Spleen (tissue), 11 donors: ENCODE measurements around the gene ADAMTSL1. TPM values are rescaled to one million over a fixed set of nuclear protein-coding genes. Genes with fewer than 3 reads are reported as not detected.

Experiments
- DNase-seq: peaks from one replicate; pipeline ENCODE4 v3.0.0-alpha.2; 2020
- H3K27ac ChIP-seq, 8 donors: fragments of 200-600 bp; sonication (generic) in 7 of 8; 1 replicate in 4 of 8; 2 replicates in 4 of 8; pipeline versions ENCODE4 v1.5.0 to v1.8.0; 2016 to 2021; ENCODE audit warnings: inconsistent platforms in 4 of 8, mild to moderate bottlenecking in 4 of 8, moderate library complexity in 1 of 8
- H3K27me3 ChIP-seq, 7 donors: fragments of 200-600 bp; sonication (generic) in 6 of 7; replicated peaks in 1 of 7; 1 replicate in 4 of 7; 2 replicates in 3 of 7; pipeline versions ENCODE4 v1.5.0 to v1.8.0; 2016 to 2021; ENCODE audit warnings: inconsistent platforms in 3 of 7, mild to moderate bottlenecking in 1 of 7
- H3K36me3 ChIP-seq, 6 donors: fragments of 200-600 bp; sonication (generic) in 5 of 6; 1 replicate in 4 of 6; 2 replicates in 2 of 6; pipeline versions ENCODE4 v1.5.0 to v1.8.0; 2016 to 2021; ENCODE audit warnings: inconsistent platforms in 2 of 6
- H3K4me1 ChIP-seq, 6 donors: fragments of 200-600 bp; sonication (generic) in 5 of 6; 1 replicate in 3 of 6; 2 replicates in 3 of 6; pipeline versions ENCODE4 v1.5.0 to v1.8.0; 2016 to 2021; ENCODE audit warnings: inconsistent platforms in 3 of 6
- H3K4me3 ChIP-seq, 8 donors: fragments of 200-600 bp; sonication (generic) in 7 of 8; 1 replicate in 4 of 8; 2 replicates in 4 of 8; pipeline versions ENCODE4 v1.5.0 to v1.8.0; 2016 to 2021; ENCODE audit warnings: inconsistent platforms in 4 of 8, mild to moderate bottlenecking in 4 of 8, moderate library complexity in 2 of 8
- H3K9me3 ChIP-seq, 8 donors: fragments of 200-600 bp; sonication (generic) in 7 of 8; 1 replicate in 4 of 8; 2 replicates in 4 of 8; pipeline versions ENCODE4 v1.5.0 to v1.8.0; 2016 to 2021; ENCODE audit warnings: inconsistent platforms in 4 of 8
- CTCF ChIP-seq, 11 experiments: fragments of 200-600 bp in 7 of 11; fragments of 450-650 bp in 4 of 11; sonication (generic) in 4 of 11; IDR thresholded peaks in 8 of 11; conservative IDR thresholded peaks in 3 of 11; 1 replicate in 7 of 11; 2 replicates in 4 of 11; pipeline versions ENCODE4 v1.4.0 to v1.8.0; 2016 to 2021; ENCODE audit warnings: antibody characterized with exemption in 11 of 11, inconsistent platforms in 4 of 11, mild to moderate bottlenecking in 1 of 11
- POLR2A ChIP-seq, 3 donors: fragments of 450-650 bp; IDR thresholded peaks; one replicate each; pipeline ENCODE4 v1.5.1; 2017; ENCODE audit warnings: antibody characterized with exemption in 3 of 3, mild to moderate bottlenecking in 1 of 3
- POLR2AphosphoS5 ChIP-seq, 3 donors: sonication (generic); formaldehyde crosslinking; IDR thresholded peaks; one replicate each; pipeline ENCODE4 v1.5.1; 2017; ENCODE audit warnings: antibody characterized with exemption in 3 of 3
- WGBS, 5 donors: extraction: QIAGEN DNeasy Blood & Tissue Kit in 3 of 5; methylation state at CpG; one replicate each; pipeline versions ENCODE4 v1.1.5 to v1.1.7; 2013 to 2018; 5-methylcytosine and 5-hydroxymethylcytosine counted together
- intact Hi-C: fragments of 100-400 bp; cut with DNase I; formaldehyde crosslinking; loops from one replicate; pipeline ENCODE4 v1.15.0; 2023; ENCODE audit warnings: low total_unique reads
- polyA plus RNA-seq, 3 donors: library from polyadenylated mRNA; stranded (reverse); fragments of 200-250 nt; gene quantifications; one replicate each; pipeline ENCODE4 v1.2.1, GENCODE V29; 2013
- total RNA-seq, 7 donors: library from RNA; depleted of rRNA in 3 of 7; stranded (reverse); fragments of >200 nt in 3 of 7; fragmentation: NEBNext Ultra II Directional in 4 of 7; extraction: Animal tissue kit (Norgen Biotek cat#: 25700) in 4 of 7; gene quantifications; one replicate each; pipeline versions ENCODE4 v1.1.0 to v1.2.1, GENCODE V29; 2016 to 2021
- donor health status: healthy with polysubstance abuse.
- donor health status: DM: no; HTN: no; CAD: no; lungs with moderate emphysema.
- donor health status: DM: no; HTN: no; CAD: no.
- donor health status: Bipolar disorder and iron deficiency.
- donor health status: healthy.
- donor health status: DM: no; HTN: no; CAD: no.
- donor health status: DM: yes; HTN: yes; CAD: no.

Gene ADAMTSL1
- total and polyA plus RNA-seq, 10 donors = 0.35 to 5.3 (median 2.2) TPM

- WGBS, 5 donors = 53 to 83% (median 72%) methylated on average over 1 to 2 of the region's 2 CpGs
- H3K4me3 ChIP-seq = no peak overlapping the region
- intact Hi-C loops = no loop called here
Measured at GRCh38 chr9:18811171-18811570, 337.2 kb downstream of the ADAMTSL1 start.

GRCh38 chr9:18819418-18819817, 345.5 kb downstream of the ADAMTSL1 start:
- no peak for DNase-seq
- Histone ChIP-seq H3K27ac (no peak overlapping the region), H3K27me3 (no peaks in the 10 kb centered on the region), H3K36me3 (no peaks in the 10 kb centered on the region), H3K9me3 (no peaks in the 10 kb centered on the region), H3K4me3 (no peak overlapping the region), H3K4me1 (no peaks in the 10 kb centered on the region)
- 71 to 89% (median 74%) methylated on average over 3 of the region's 3 CpGs for WGBS, 5 donors
- no peak for TF ChIP-seq CTCF (IDR thresholded peaks at IDR 0.05 in 8 of 11, conservative IDR thresholded peaks at IDR 0.05 in 3 of 11)
- TF ChIP-seq POLR2A (IDR thresholded peaks at IDR 0.05) = no peak
- TF ChIP-seq POLR2AphosphoS5 (IDR thresholded peaks at IDR 0.05) = no peak
- intact Hi-C loops = no loop called here

More at GRCh38 chr9:18811171-18811570, 337.2 kb downstream of the ADAMTSL1 start:
- H3K27ac ChIP-seq = no peak overlapping the region
- H3K36me3 ChIP-seq = no peaks in the 10 kb centered on the region
- no peak for DNase-seq
- no peaks in the 10 kb centered on the region for H3K4me1 ChIP-seq
- no peak for TF ChIP-seq CTCF (IDR thresholded peaks at IDR 0.05 in 8 of 11, conservative IDR thresholded peaks at IDR 0.05 in 3 of 11)
- no peak for TF ChIP-seq POLR2A (IDR thresholded peaks at IDR 0.05)
- no peak for TF ChIP-seq POLR2AphosphoS5 (IDR thresholded peaks at IDR 0.05)
- H3K27me3 ChIP-seq = no peaks in the 10 kb centered on the region
- H3K9me3 ChIP-seq = peaks cover 0 to 10% (median 6%) of the 10 kb centered on the region in 8 donors

GRCh38 chr9:18820566-18821095, 346.7 kb downstream of the ADAMTSL1 start:
- 77 to 98% (median 97%) methylated on average over 3 of the region's 3 CpGs for WGBS, 5 donors
- H3K4me1 ChIP-seq = no peaks in the 10 kb centered on the region
- H3K27ac ChIP-seq = no peak overlapping the region
- no peak overlapping the region for H3K4me3 ChIP-seq
- DNase-seq = no peak
- TF ChIP-seq POLR2A (IDR thresholded peaks at IDR 0.05) = no peak
- no peak for TF ChIP-seq CTCF (IDR thresholded peaks at IDR 0.05 in 8 of 11, conservative IDR thresholded peaks at IDR 0.05 in 3 of 11)
- no peak for TF ChIP-seq POLR2AphosphoS5 (IDR thresholded peaks at IDR 0.05)
- intact Hi-C loops = no loop called here
- no peaks in the 10 kb centered on the region for H3K9me3 ChIP-seq
- no peaks in the 10 kb centered on the region for H3K36me3 ChIP-seq
- H3K27me3 ChIP-seq = no peaks in the 10 kb centered on the region

- Histone ChIP-seq H3K4me1 (no peaks in the 10 kb centered on the region), H3K27me3 (no peaks in the 10 kb centered on the region), H3K4me3 (no peak overlapping the region), H3K9me3 (no peaks in the 10 kb centered on the region), H3K36me3 (no peaks in the 10 kb centered on the region), H3K27ac (no peak overlapping the region)
- intact Hi-C loops = no loop called here
- 76 to 83% (median 77%) methylated on average over 3 of the region's 3 CpGs for WGBS, 5 donors
- no peak for DNase-seq
- no peak for TF ChIP-seq CTCF (IDR thresholded peaks at IDR 0.05 in 8 of 11, conservative IDR thresholded peaks at IDR 0.05 in 3 of 11)
- TF ChIP-seq POLR2AphosphoS5 (IDR thresholded peaks at IDR 0.05) = no peak
- TF ChIP-seq POLR2A (IDR thresholded peaks at IDR 0.05) = no peak
Measured at GRCh38 chr9:18821788-18822187, 347.8 kb downstream of the ADAMTSL1 start.
